Measurements from ENCODE around the gene YAP1.

GRCh38 chr11:102142333-102142732 is 32.1 kb downstream of the YAP1 start:
- TF ChIP-seq CTCF (conservative IDR thresholded peaks at IDR 0.05 in 1 of 2, IDR thresholded peaks at IDR 0.05 in 1 of 2; ENCODE audit: low read depth in 1 of 2, low read length in 2 of 2) (no peak), EZH2 (IDR thresholded peaks at IDR 0.05; ENCODE audit: low read length, missing control alignments) (no peak)
